ENCODE measurements around the gene SRP54.

Gene SRP54

DNA sequence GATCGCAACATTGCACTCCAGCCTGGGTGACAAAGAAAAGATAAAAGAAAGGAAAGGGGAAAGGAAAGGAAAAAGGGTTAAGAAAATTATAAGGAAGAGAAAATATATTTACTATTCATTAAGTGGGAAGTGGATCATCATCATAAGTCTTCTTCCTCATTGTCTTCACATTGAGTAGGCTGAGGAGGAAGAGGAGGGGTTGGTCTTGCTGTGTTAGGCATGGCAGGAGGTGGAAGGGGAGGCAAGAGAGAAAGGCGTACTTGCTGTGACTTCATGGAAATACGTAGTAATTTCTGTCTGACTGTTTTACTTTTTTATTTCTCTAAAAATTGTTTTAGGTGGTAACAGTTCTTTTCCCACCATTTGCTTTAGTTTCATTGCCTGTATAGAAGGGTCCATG lies 89.4 kb downstream of the SRP54 start:
- no peak for DNase-seq
- Histone ChIP-seq H4K8ac (ENCODE audit: low read length) (no peak overlapping the region), H3K4me1 (ENCODE audit: control insufficient read depth, insufficient read depth, low read depth, low read length) (no peaks in the 10 kb centered on the region), H2BK12ac (ENCODE audit: low read length in 2 of 2) (no peak overlapping the region), H3K23ac (ENCODE audit: low read length in 2 of 2) (no peak overlapping the region), H3K14ac (ENCODE audit: low read length in 2 of 2) (no peak overlapping the region), H3K9ac (ENCODE audit: low read length) (no peak overlapping the region), H3K4ac (ENCODE audit: low read depth in 1 of 2, low read length in 2 of 2) (no peak overlapping the region), H3K18ac (ENCODE audit: low read depth in 1 of 2, low read length in 2 of 2) (no peak overlapping the region), H2BK120ac (ENCODE audit: low read depth, low read length) (no peak overlapping the region), H2AFZ (ENCODE audit: low read depth, low read length) (no peak overlapping the region), H2BK15ac (ENCODE audit: low read depth, poor library complexity, severe bottlenecking) (no peak overlapping the region), H2BK5ac (ENCODE audit: low read depth, low read length, poor library complexity, severe bottlenecking) (no peak overlapping the region), H3K79me1 (replicated peaks; ENCODE audit: low read length, poor library complexity, severe bottlenecking) (peaks cover 16% of the 10 kb centered on the region), H3K27me3 (ENCODE audit: control insufficient read depth in 1 of 2, insufficient read depth in 1 of 2, low read length in 2 of 2) (no peaks in the 10 kb centered on the region), H3K36me3 (ENCODE audit: control insufficient read depth in 1 of 2, insufficient read depth in 2 of 2, low read depth in 1 of 2, low read length in 2 of 2) (peaks cover 16 to 54% of the 10 kb centered on the region in 2 experiments), H4K91ac (ENCODE audit: low read length) (no peak overlapping the region), H3K9me3 (ENCODE audit: control insufficient read depth, low read length) (no peaks in the 10 kb centered on the region), H2AK5ac (ENCODE audit: low read length, severe bottlenecking) (no peak overlapping the region), H3K27ac (ENCODE audit: low read length, poor library complexity, severe bottlenecking) (no peak overlapping the region), H3K4me3 (ENCODE audit: insufficient read depth in 1 of 2, low read depth in 1 of 2, low read length in 2 of 2) (no peak overlapping the region), H3K4me2 (ENCODE audit: low read length, poor library complexity, severe bottlenecking) (no peak overlapping the region)
- WGBS = 100% methylated on average over 1 of the region's 3 CpGs

DNA sequence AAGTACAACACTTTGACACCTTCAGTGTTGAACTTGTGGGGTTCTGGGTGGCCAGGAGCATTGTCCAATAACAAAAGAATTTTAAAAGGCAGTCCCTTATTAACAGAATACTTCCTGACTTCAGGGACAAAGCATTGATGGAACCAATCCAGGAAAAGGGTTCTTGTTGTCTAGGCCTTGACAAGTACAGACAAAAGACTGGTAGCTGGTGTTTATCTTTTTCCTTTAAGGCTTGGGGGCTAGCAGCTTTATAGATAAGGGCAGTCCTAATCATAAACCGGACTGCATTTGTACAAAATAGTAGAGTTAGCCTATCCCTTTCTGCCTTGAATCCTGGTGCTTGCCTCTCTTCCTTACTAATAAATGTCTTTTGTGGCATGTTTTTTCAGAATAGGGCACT lies 90.7 kb downstream of the SRP54 start:
- Histone ChIP-seq H2AK5ac (ENCODE audit: low read length, severe bottlenecking) (no peak overlapping the region), H3K9me3 (ENCODE audit: control insufficient read depth, low read length) (no peaks in the 10 kb centered on the region), H3K4ac (ENCODE audit: low read depth in 1 of 2, low read length in 2 of 2) (no peak overlapping the region), H2BK15ac (ENCODE audit: low read depth, poor library complexity, severe bottlenecking) (no peak overlapping the region), H3K23ac (ENCODE audit: low read length in 2 of 2) (no peak overlapping the region), H3K79me1 (replicated peaks; ENCODE audit: low read length, poor library complexity, severe bottlenecking) (peaks cover 13% of the 10 kb centered on the region), H3K9ac (ENCODE audit: low read length) (no peak overlapping the region), H3K27me3 (ENCODE audit: control insufficient read depth in 1 of 2, insufficient read depth in 1 of 2, low read length in 2 of 2) (no peaks in the 10 kb centered on the region), H4K8ac (ENCODE audit: low read length) (no peak overlapping the region), H3K14ac (ENCODE audit: low read length in 2 of 2) (no peak overlapping the region), H2AFZ (ENCODE audit: low read depth, low read length) (no peak overlapping the region), H4K91ac (ENCODE audit: low read length) (no peak overlapping the region), H3K4me3 (ENCODE audit: insufficient read depth in 1 of 2, low read depth in 1 of 2, low read length in 2 of 2) (no peak overlapping the region), H3K27ac (ENCODE audit: low read length, poor library complexity, severe bottlenecking) (no peak overlapping the region), H3K4me2 (ENCODE audit: low read length, poor library complexity, severe bottlenecking) (no peak overlapping the region), H2BK5ac (ENCODE audit: low read depth, low read length, poor library complexity, severe bottlenecking) (no peak overlapping the region), H3K4me1 (ENCODE audit: control insufficient read depth, insufficient read depth, low read depth, low read length) (no peaks in the 10 kb centered on the region), H2BK120ac (ENCODE audit: low read depth, low read length) (no peak overlapping the region), H3K36me3 (ENCODE audit: control insufficient read depth in 1 of 2, insufficient read depth in 2 of 2, low read depth in 1 of 2, low read length in 2 of 2) (peaks cover 15 to 51% of the 10 kb centered on the region in 2 experiments), H2BK12ac (ENCODE audit: low read length in 2 of 2) (no peak overlapping the region), H3K18ac (ENCODE audit: low read depth in 1 of 2, low read length in 2 of 2) (no peak overlapping the region)
- 100% methylated on average over 1 of the region's 1 CpG for WGBS
- no peak for DNase-seq

DNA sequence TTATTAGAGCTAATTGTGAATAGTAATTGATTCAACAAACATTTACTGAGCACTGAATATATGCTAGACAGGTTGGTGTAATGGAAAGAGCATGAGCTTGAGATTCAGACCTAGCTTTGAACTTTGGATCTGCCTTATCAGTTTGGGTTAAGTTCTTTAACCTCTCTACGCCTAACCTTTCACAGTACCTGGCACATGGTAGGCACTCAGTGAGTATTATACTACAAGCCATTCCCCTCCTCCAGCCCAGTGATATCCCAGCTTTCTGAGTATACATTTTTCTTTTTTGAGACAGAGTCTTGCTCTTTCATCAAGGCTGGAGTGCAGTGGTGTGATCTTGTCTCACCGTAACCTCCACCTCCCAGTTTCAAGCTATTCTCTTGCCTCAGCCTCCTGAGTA lies 95.3 kb downstream of the SRP54 start:
- Histone ChIP-seq H2BK15ac (ENCODE audit: low read depth, poor library complexity, severe bottlenecking) (no peak overlapping the region), H3K4me3 (ENCODE audit: insufficient read depth in 1 of 2, low read depth in 1 of 2, low read length in 2 of 2) (no peak overlapping the region), H3K27ac (ENCODE audit: low read length, poor library complexity, severe bottlenecking) (no peak overlapping the region), H3K14ac (ENCODE audit: low read length in 2 of 2) (no peak overlapping the region), H3K27me3 (ENCODE audit: control insufficient read depth in 1 of 2, insufficient read depth in 1 of 2, low read length in 2 of 2) (no peaks in the 10 kb centered on the region), H3K18ac (ENCODE audit: low read depth in 1 of 2, low read length in 2 of 2) (no peak overlapping the region), H2BK120ac (ENCODE audit: low read depth, low read length) (no peak overlapping the region), H3K4ac (ENCODE audit: low read depth in 1 of 2, low read length in 2 of 2) (no peak overlapping the region), H3K36me3 (ENCODE audit: control insufficient read depth in 1 of 2, insufficient read depth in 2 of 2, low read depth in 1 of 2, low read length in 2 of 2) (peaks cover 5 to 72% of the 10 kb centered on the region in 2 experiments), H3K9me3 (ENCODE audit: control insufficient read depth, low read length) (no peaks in the 10 kb centered on the region), H3K4me1 (ENCODE audit: control insufficient read depth, insufficient read depth, low read depth, low read length) (no peaks in the 10 kb centered on the region), H3K4me2 (ENCODE audit: low read length, poor library complexity, severe bottlenecking) (no peak overlapping the region), H2AK5ac (ENCODE audit: low read length, severe bottlenecking) (no peak overlapping the region), H4K91ac (ENCODE audit: low read length) (no peak overlapping the region), H2BK12ac (ENCODE audit: low read length in 2 of 2) (no peak overlapping the region), H2BK5ac (ENCODE audit: low read depth, low read length, poor library complexity, severe bottlenecking) (no peak overlapping the region), H3K9ac (ENCODE audit: low read length) (no peak overlapping the region), H3K23ac (ENCODE audit: low read length in 2 of 2) (no peak overlapping the region), H4K8ac (ENCODE audit: low read length) (no peak overlapping the region), H2AFZ (ENCODE audit: low read depth, low read length) (no peak overlapping the region), H3K79me1 (replicated peaks; ENCODE audit: low read length, poor library complexity, severe bottlenecking) (peaks cover 2% of the 10 kb centered on the region)
- whole genome bisulfite sequencing = 94% methylated on average over 1 of the region's 2 CpGs
- no peak for DNase-seq

Measured in mesenchymal stem cell (in vitro differentiated cells and primary cell).